ENCODE measurements around the gene FLNB. TPM values are rescaled to one million over a fixed set of nuclear protein-coding genes. Genes with fewer than 3 reads are reported as not detected.

Gene FLNB
- total RNA-seq, 2 experiments from 2014 or later, result 39.7 to 42.1 TPM

DNA sequence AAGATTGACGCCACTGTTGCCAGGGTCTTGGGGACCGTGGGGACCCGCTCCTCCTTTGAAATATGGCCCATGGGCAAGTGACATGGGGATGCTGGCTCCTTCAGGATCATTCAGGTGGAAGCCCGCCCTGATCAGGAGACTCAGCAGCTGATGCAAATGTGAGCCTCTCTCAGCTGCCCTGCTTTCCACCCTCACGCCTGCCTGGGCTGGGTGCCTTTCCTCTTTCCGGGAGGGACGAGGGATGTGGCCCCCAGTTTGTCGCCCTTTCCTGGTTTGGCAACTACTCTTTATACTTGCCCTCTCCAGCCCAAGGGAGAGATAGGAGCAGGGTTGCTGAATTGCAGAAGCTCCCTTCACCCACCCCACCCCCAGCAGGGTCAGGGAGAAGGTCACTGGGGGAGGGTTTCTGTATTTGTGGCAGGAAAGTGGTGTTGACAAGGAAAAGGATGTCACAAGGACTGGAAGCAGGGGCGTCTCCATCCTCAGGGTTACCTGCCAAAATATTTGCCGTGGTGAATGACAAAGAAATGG, 180.8 kb downstream of the FLNB start:
- no peaks in the 10 kb centered on the region for H3K36me3 ChIP-seq (ENCODE audit: insufficient read depth, low read length)
- no peak overlapping the region for H3K27ac ChIP-seq (ENCODE audit: low read depth in 1 of 2, low read length in 2 of 2)
- Mint-ChIP-seq H3K9me3 (no peaks in the 10 kb centered on the region), H3K4me1 (ENCODE audit: low read depth) (no peaks in the 10 kb centered on the region), H3K27me3 (no peaks in the 10 kb centered on the region), H3K27ac (no peak overlapping the region), H3K36me3 (ENCODE audit: low read depth) (no peaks in the 10 kb centered on the region), H3K4me3 (no peak overlapping the region)
- H3K9me3 ChIP-seq (ENCODE audit: control insufficient read depth in 1 of 2, insufficient read depth in 1 of 2, low read length in 2 of 2), result no peaks in the 10 kb centered on the region
- ChIA-PET CTCF (interaction anchor here (1.1 to 3.1 kb wide), 4 partner anchors 22 to 181 kb away, joined by 3 to 10 read pairs (median 7); partner anchors contain the start of genes FLNB, HTD2 and RPP14), POLR2A (no interaction called here)
- no peak for ATAC-seq (ENCODE audit: poor library complexity)
- H3K4me3 ChIP-seq (ENCODE audit: low read length), result no peak overlapping the region
- intact Hi-C loops (cut with DNase I, micrococcal nuclease), result loop anchor here in 1 of 2 experiments (2.0 to 5.0 kb wide), 4 partner anchors 28 to 443 kb away; no protein-coding TSS in a partner anchor
- H3K27me3 ChIP-seq (ENCODE audit: control insufficient read depth in 1 of 2, insufficient read depth in 2 of 2, low read length in 2 of 2), result no peaks in the 10 kb centered on the region
- peaks cover 5% of the 10 kb centered on the region for H3K4me1 ChIP-seq (ENCODE audit: insufficient read depth, low read length)
- TF ChIP-seq, protein P1, sequence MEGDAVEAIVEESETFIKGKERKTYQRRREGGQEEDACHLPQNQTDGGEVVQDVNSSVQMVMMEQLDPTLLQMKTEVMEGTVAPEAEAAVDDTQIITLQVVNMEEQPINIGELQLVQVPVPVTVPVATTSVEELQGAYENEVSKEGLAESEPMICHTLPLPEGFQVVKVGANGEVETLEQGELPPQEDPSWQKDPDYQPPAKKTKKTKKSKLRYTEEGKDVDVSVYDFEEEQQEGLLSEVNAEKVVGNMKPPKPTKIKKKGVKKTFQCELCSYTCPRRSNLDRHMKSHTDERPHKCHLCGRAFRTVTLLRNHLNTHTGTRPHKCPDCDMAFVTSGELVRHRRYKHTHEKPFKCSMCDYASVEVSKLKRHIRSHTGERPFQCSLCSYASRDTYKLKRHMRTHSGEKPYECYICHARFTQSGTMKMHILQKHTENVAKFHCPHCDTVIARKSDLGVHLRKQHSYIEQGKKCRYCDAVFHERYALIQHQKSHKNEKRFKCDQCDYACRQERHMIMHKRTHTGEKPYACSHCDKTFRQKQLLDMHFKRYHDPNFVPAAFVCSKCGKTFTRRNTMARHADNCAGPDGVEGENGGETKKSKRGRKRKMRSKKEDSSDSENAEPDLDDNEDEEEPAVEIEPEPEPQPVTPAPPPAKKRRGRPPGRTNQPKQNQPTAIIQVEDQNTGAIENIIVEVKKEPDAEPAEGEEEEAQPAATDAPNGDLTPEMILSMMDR (IDR thresholded peaks at IDR 0.05), result no peak
- DNase-seq, result no peak

DNA sequence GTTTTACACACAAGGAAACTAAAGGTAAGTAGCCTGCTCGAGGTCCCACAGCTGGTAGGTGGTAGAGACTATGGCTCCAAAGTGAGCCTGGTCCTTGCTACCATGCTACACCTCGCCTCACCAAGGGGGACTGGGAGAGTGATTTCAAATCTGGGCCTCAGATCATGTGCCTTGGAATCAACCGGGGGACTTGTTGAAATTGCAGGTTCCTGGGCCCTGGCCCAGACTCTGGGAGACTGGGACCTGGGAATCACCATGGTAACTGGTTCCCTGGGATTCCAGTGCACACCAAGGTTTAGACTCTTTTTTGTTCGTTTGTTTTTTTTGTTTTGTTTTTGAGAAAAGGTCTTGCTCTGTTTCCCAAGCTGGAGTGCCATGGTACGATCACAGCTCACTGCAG, 181.5 kb downstream of the FLNB start:
- Histone ChIP-seq H3K36me3 (ENCODE audit: insufficient read depth, low read length) (no peaks in the 10 kb centered on the region), H3K27me3 (ENCODE audit: control insufficient read depth in 1 of 2, insufficient read depth in 2 of 2, low read length in 2 of 2) (no peaks in the 10 kb centered on the region), H3K4me1 (ENCODE audit: insufficient read depth, low read length) (peaks cover 5% of the 10 kb centered on the region), H3K9me3 (ENCODE audit: control insufficient read depth in 1 of 2, insufficient read depth in 1 of 2, low read length in 2 of 2) (no peaks in the 10 kb centered on the region), H3K27ac (ENCODE audit: low read depth in 1 of 2, low read length in 2 of 2) (no peak overlapping the region), H3K4me3 (ENCODE audit: low read length) (no peak overlapping the region)
- CTCF ChIA-PET, result interaction anchor here (0.9 to 3.1 kb wide), 4 partner anchors 12 to 182 kb away, joined by 3 to 9 read pairs (median 4); partner anchors contain the start of gene FLNB
- ATAC-seq (ENCODE audit: poor library complexity) (no peak), DNase-seq (no peak)
- POLR2A ChIA-PET, result no interaction called here
- no peak overlapping the region for H3K27ac Mint-ChIP-seq
- H3K4me1 Mint-ChIP-seq (ENCODE audit: low read depth), result no peaks in the 10 kb centered on the region
- TF ChIP-seq, protein P1 (IDR thresholded peaks at IDR 0.05), result no peak
- H3K9me3 Mint-ChIP-seq, result no peaks in the 10 kb centered on the region
- intact Hi-C loops (cut with DNase I, micrococcal nuclease), result loop anchor here in 1 of 2 experiments (2.0 to 5.0 kb wide), 4 partner anchors 27 to 443 kb away; no protein-coding TSS in a partner anchor
- no peaks in the 10 kb centered on the region for H3K36me3 Mint-ChIP-seq (ENCODE audit: low read depth)
- H3K27me3 Mint-ChIP-seq, result no peaks in the 10 kb centered on the region
- no peak overlapping the region for H3K4me3 Mint-ChIP-seq

DNA sequence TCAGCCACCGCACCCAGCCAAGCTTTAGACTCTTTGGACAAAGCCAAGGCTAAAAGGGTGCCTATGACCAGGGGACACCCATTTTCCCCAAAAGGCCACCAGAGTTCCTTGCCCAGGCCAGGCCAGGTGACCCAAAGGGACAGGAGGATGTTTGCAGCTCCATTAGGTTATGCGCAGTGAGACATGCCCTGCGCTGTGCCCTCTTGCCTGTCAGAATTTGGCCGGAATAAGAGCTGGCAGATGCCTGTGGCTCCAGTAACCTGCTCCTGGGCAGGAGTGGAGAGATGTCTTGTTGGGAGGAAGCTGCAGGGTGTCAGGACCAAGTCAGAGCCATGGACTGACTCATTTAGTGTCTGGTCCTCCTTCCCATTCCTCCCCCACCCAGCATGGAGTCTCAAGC, 182.1 kb downstream of the FLNB start:
- H3K27me3 Mint-ChIP-seq, result no peaks in the 10 kb centered on the region
- POLR2A ChIA-PET, result no interaction called here
- TF ChIP-seq, protein P1 (IDR thresholded peaks at IDR 0.05), result no peak

More for the DNA sequence above, 182.1 kb downstream of the FLNB start:
- no peak overlapping the region for H3K27ac ChIP-seq (ENCODE audit: low read depth in 1 of 2, low read length in 2 of 2)
- CTCF ChIA-PET, result interaction anchor here (0.9 to 3.1 kb wide), 2 partner anchors 13 to 23 kb away, joined by 3 to 9 read pairs; no protein-coding TSS in a partner anchor
- no peaks in the 10 kb centered on the region for H3K4me1 Mint-ChIP-seq (ENCODE audit: low read depth)
- no peak for DNase-seq
- H3K27me3 ChIP-seq (ENCODE audit: control insufficient read depth in 1 of 2, insufficient read depth in 2 of 2, low read length in 2 of 2), result no peaks in the 10 kb centered on the region
- no peak overlapping the region for H3K27ac Mint-ChIP-seq
- no peak overlapping the region for H3K4me3 ChIP-seq (ENCODE audit: low read length)
- no peaks in the 10 kb centered on the region for H3K36me3 ChIP-seq (ENCODE audit: insufficient read depth, low read length)
- H3K36me3 Mint-ChIP-seq (ENCODE audit: low read depth), result no peaks in the 10 kb centered on the region
- no peaks in the 10 kb centered on the region for H3K9me3 ChIP-seq (ENCODE audit: control insufficient read depth in 1 of 2, insufficient read depth in 1 of 2, low read length in 2 of 2)
- no peak for ATAC-seq (ENCODE audit: poor library complexity)
- intact Hi-C loops (cut with DNase I, micrococcal nuclease), result no loop called here
- H3K4me1 ChIP-seq (ENCODE audit: insufficient read depth, low read length), result peaks cover 5% of the 10 kb centered on the region
- H3K9me3 Mint-ChIP-seq, result no peaks in the 10 kb centered on the region
- H3K4me3 Mint-ChIP-seq, result no peak overlapping the region
